ENCODE data around the gene TSPAN18.
A peak's percentile ranks its signal among the peaks of the same experiment; 100 is the strongest.

The TSPAN18 gene

GRCh38 chr11:44726283-44727113, at the start of gene TSPAN18:
Gene TSPAN18, plus strand, starts transcription at chr11:44726962. Its CDS starts 179,455 bp downstream, at chr11:44906417.
- peak in 1 of 2 donors; percentile 17 for DNase-seq (ENCODE audit: low read depth in 2 of 2)

- DNase-seq (ENCODE audit: low read depth in 2 of 2), result peak; percentile 15 to 16
These were observed 45.7 kb upstream of the TSPAN18 start for GRCh38 chr11:44680982-44681597.

GRCh38 chr11:44681698-44682097, 45.1 kb upstream of the TSPAN18 start:
- DNase-seq (ENCODE audit: low read depth in 2 of 2), result no peak

- DNase-seq (ENCODE audit: low read depth in 2 of 2), result no peak
These were observed 41.9 kb upstream of the TSPAN18 start for GRCh38 chr11:44684859-44685281.

GRCh38 chr11:44687388-44687787, 39.4 kb upstream of the TSPAN18 start:
- DNase-seq (ENCODE audit: low read depth in 2 of 2), result no peak

GRCh38 chr11:44689265-44689664, 37.5 kb upstream of the TSPAN18 start:
- DNase-seq (ENCODE audit: low read depth in 2 of 2), result no peak

GRCh38 chr11:44690651-44691050, 36.1 kb upstream of the TSPAN18 start:
- DNase-seq (ENCODE audit: low read depth in 2 of 2), result no peak

- DNase-seq (ENCODE audit: low read depth in 2 of 2), result no peak
These were observed 34.3 kb upstream of the TSPAN18 start for GRCh38 chr11:44692460-44692859.

- no peak for DNase-seq (ENCODE audit: low read depth in 2 of 2)
These were observed 33.1 kb upstream of the TSPAN18 start for GRCh38 chr11:44693654-44694119.

GRCh38 chr11:44694443-44694842, 32.3 kb upstream of the TSPAN18 start:
- no peak for DNase-seq (ENCODE audit: low read depth in 2 of 2)

- no peak for DNase-seq (ENCODE audit: low read depth in 2 of 2)
These were observed 31.5 kb upstream of the TSPAN18 start for GRCh38 chr11:44695169-44695833.

- no peak for DNase-seq (ENCODE audit: low read depth in 2 of 2)
These were observed 28.4 kb upstream of the TSPAN18 start for GRCh38 chr11:44698252-44698912.

GRCh38 chr11:44699497-44700408, 27.0 kb upstream of the TSPAN18 start:
- DNase-seq (ENCODE audit: low read depth in 2 of 2), result no peak

GRCh38 chr11:44701276-44701675, 25.5 kb upstream of the TSPAN18 start:
- DNase-seq (ENCODE audit: low read depth in 2 of 2), result no peak

GRCh38 chr11:44702889-44703288, 23.9 kb upstream of the TSPAN18 start:
- no peak for DNase-seq (ENCODE audit: low read depth in 2 of 2)

GRCh38 chr11:44707094-44707493, 19.7 kb upstream of the TSPAN18 start:
- DNase-seq (ENCODE audit: low read depth in 2 of 2), result no peak

- no peak for DNase-seq (ENCODE audit: low read depth in 2 of 2)
These were observed 18.8 kb upstream of the TSPAN18 start for GRCh38 chr11:44708009-44708408.

GRCh38 chr11:44708523-44709280, 18.1 kb upstream of the TSPAN18 start:
- no peak for DNase-seq (ENCODE audit: low read depth in 2 of 2)

GRCh38 chr11:44709281-44709562, 17.5 kb upstream of the TSPAN18 start:
- no peak for DNase-seq (ENCODE audit: low read depth in 2 of 2)

- no peak for DNase-seq (ENCODE audit: low read depth in 2 of 2)
These were observed 16.8 kb upstream of the TSPAN18 start for GRCh38 chr11:44709966-44710365.
